GM12865 (cell line): Measurements from ENCODE around the gene DRGX.

ENCODE experiments used
- DNase-seq: peaks from one replicate; pipeline ENCODE4 v3.0.0; 2010; ENCODE audit warnings: low read depth
- H3K4me3 ChIP-seq: 2 replicates; pipeline ENCODE4 v1.5.1; 2011; ENCODE audit warnings: mild to moderate bottlenecking, low read depth, low read length, control low read depth
- CTCF ChIP-seq: IDR thresholded peaks from 2 replicates; pipeline ENCODE4 v1.5.1; 2011; ENCODE audit warnings: low read length, control low read depth, low read depth, inconsistent platforms; ENCODE audit not compliant: insufficient read depth; ENCODE audit errors: missing control alignments

The DRGX gene

GRCh38 chr10:49393301-49393700 is 2.6 kb downstream of the DRGX start:
- no peak for DNase-seq
- no peak for TF ChIP-seq CTCF
- H3K4me3 ChIP-seq = no peak overlapping the region

- DNase-seq = no peak
- no peak overlapping the region for H3K4me3 ChIP-seq
- no peak for TF ChIP-seq CTCF
Observed at GRCh38 chr10:49389361-49389933, 6.4 kb downstream of the DRGX start.

DNA sequence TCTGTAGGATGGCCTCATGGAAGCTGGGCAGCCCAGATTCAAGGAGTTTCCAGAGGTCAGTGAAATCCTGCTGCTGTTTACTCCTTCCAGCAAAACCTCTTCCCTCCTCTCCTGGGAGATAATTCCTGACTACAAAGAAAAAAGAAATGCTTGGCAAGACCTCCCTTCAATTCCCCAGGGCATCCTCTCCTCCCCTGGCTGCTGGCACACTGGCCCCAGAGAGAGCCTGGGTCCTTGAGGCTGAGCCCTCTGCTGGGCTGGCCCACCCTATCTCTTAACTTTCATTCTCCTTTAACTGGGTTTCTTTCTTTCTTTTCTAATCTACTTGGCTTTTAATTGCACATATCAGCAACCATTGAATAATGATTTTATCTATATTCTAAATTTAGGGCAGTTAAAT is 7.7 kb downstream of the DRGX start:
- no peak for DNase-seq
- TF ChIP-seq CTCF = no peak
- H3K4me3 ChIP-seq = no peak overlapping the region

- no peak overlapping the region for H3K4me3 ChIP-seq
- DNase-seq = no peak
- no peak for TF ChIP-seq CTCF
Observed at GRCh38 chr10:49387071-49387470, 8.8 kb downstream of the DRGX start.

DNA sequence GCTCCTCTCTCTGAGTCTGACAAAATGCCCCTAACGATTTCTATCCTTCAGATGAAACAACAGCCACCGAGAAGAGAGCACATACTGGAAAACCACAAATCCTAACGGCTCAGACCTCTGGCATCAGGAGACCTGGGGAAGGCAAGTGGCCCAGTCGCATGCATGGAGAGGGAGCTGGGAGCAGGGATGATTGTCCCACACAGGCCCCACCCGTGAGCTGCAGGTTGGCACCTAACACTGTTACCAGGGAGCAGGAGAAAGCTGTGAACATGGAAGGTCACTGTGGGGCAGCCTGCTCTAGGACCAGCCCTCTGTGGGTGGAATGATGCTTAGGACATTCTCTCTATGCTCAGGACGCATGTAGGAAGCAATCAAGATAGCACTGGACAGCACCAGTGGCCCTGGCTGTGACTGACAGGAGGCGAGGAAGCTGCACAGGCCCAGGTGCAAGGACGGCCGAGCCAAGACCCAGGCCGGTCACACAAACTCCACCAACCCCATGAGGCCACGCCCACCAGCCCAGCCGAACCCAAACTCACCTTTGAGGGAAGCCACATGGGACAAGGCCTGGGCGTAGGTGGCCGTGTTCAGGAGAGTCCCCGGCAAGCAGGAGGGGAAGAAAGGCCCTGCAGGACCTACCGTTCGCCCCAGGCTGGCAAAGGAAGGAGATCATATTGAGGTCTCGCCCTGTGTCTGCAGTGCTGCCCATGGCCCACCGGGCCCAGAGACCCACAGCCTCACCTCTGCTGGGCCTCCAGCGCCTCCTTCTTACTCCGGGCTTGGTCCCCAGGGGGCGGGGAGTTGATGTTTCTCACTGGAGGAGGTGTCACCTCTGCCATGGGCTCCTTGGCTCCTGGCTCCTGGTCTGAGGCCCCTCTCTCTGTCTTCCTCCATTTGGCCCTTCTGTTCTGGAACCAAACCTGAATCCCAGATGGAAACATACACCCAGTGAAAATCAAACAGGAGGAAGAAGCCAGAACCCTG is 9.7 kb downstream of the DRGX start:
- no peak for DNase-seq
- TF ChIP-seq CTCF = no peak
- no peak overlapping the region for H3K4me3 ChIP-seq

DNA sequence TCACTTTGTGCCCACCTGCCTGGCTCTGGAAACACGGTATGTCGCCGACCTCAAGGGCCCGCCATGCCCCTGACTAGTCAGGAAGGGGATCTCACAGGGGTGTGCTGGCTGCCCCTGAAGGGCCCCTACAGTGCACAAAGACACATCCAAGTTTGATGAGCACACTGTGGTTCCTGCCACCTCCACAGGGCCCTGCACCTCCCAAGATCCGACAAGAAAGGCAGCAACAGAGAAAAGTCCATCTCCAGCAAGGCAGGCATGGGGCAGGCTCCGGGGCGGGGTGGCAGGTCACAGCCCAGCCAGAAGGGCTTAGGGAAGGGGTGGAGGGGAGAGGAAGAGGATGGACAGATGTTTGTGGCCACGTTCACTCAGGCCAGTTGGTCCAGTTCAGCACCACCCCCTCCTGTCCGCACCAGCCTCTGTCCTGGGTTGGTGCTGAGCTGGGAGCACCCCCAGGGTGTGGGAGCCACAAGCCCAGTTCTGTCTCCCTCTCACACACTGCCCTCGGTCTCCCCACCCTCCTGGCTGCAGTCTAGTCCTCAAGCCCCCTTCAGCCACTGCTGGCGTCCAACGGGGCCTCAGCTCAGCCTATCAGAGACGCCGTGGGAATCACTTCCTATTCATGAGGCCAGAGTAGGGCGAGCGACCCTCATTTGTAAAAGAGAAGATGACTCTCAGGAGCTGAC is 11.5 kb downstream of the DRGX start:
- TF ChIP-seq CTCF = no peak
- no peak for DNase-seq
- H3K4me3 ChIP-seq = no peak overlapping the region
